ENCODE measurements around the gene FAM135A.
"Not testable (repeated sequence)": the region's sequence is repeated elsewhere in the genome, so short reads cannot be mapped to it uniquely, and the experiment has no call there.

Gene FAM135A

DNA sequence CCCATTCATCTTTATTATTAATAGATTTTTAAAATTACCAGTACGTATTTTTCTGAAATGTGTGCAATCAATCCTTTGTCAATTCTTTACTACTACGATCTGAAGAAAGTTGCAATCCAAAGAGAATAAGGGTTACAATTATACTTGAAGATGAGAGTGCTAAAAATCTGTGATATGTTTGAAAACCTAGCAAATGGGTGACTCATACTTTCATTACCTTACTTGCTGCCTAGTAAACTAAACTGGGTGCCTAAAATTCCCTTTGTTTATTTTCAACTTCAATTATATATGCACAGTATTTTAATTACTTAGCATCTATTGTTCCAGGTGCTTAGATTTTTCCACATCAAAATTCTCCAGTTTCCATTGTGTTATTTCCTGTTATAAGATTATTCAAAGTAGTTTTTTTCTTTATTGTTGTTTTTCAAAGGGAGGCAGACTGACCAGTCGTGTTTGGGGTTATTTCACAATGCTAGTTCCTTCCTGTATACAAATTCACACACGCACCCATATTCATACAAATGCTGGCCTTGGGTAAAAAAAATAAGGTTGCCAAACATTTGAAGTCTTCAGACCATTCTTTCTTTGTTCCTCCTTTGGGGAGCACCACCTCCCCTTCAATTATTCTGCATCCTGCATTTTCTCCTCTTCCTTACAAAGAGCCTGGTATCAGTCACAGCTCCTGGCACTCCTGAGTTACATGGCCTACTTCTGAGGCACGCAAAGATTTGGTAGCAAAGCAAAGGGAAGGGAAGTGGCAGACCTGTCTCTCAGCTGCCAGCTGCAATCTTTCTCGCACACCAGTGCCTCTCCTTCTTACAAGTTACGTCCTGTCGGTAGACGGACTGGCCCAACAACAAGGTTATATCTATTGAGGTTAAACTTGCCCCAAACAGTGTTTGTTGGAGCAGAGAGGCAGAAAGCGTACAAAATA, 16.2 kb upstream of the FAM135A start:
- DNase-seq: no peak

DNA sequence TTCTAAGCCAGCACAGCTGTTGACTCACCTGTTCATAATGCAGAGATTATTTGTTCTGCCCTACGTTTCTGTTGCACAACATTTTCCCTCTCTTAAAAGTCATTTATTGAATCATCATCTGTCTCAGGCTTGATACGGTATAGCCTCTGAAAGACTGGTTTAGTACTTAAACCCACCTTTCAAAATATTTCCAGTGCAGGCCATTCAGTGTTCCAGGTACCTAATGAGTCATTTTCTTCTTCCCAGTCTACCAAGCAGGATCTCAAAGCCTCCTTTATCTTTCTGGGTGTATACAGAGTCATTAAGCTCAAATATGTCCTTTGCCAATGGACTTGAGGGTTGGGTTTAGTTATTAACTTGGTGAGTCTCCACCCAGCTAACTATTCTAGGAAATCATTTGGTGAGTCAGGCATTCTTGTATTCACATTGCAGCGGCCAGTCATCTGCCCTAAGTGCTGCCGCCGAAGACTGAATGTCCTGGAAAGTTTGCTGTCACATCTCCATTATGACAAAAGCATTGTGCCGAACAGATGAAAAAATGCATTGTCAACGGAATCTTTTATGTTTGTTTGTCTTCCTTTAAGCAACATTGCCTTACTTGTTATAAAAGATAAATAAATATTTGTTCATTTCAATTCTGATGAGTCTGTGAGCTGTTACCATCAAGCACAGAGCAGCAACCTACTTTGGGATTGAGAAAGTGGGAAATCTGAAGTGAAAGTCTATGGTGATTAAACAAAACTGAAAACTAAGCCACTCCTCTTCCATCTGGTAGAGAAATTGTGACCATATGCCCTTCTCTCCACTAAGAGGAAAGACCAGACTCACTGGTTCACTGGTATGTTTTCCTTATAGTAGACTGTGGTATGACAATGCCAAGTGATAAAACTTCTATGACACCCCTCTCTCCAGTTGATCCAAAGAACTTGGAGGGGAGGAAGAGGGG, 14.3 kb upstream of the FAM135A start:
- DNase-seq: no peak

DNA sequence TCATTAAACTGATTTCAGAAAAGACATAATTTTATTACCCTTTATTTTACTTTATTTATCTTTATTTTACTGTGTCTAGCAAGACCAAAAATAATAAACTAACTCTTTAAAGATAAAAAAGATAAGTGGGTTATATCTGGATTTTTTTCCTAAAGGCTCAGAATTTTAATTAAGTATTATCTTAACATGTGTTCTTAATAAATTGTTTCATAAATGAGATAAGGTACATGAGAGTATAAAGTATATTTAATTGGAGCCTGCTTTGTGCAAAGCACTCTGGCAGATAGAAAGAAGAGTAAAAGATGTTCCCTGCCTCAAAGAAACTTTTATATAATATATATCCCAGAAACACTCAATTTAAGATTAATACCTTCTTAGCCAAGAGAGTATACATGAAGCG, 8.7 kb upstream of the FAM135A start:
- DNase-seq: no peak

DNA sequence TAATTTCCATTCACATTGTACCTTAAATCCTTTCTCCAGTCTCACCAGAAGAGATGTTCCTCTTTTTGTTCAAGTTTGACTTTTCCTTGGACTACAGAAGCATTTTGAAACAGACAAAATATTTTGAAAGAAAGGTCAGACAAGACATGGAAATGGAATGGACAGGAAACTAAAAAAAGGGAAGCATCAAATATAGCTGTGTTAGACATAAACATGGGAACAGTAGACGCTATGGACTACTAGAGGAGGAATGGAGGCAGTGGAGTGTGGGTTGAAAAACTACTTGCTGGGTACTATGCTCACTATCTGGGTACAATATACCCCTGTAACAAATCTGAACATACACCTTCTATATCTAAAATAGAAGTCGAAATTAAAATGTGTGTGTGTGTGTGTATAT, 4.1 kb upstream of the FAM135A start:
- DNase-seq: no peak

DNA sequence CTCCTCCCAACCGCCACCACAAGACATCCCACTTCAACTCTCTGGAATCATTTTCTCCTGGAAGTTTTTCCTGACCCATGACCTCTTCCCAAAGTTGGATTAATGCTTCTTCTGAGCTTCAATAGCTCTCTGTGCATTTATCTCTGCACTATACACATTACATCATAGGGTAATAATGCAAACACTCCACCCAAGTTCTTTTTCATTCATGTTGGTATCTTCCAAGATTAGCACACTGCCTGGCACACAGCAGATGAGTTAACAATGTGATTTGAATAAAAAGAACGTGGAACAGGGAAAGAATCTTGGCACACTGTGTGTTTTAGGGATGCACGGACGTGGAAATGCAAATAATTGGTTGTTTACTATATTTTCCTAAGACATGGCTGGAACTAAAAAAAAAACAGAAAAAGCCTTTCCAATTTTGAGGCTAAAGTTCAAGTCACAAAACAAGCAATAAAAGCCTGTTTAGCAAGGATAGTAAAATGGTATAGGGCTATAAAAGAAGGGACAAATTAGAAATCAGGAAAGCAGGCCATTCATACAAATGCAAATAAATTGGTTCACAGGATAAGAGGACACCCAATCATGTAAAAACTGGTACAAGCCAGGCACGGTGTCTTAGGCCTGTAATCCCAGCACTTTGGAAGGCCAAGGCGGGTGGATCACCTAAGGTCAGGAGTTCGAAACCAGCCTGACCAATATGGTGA, 1.6 kb upstream of the FAM135A start:
- DNase-seq: no peak

DNA sequence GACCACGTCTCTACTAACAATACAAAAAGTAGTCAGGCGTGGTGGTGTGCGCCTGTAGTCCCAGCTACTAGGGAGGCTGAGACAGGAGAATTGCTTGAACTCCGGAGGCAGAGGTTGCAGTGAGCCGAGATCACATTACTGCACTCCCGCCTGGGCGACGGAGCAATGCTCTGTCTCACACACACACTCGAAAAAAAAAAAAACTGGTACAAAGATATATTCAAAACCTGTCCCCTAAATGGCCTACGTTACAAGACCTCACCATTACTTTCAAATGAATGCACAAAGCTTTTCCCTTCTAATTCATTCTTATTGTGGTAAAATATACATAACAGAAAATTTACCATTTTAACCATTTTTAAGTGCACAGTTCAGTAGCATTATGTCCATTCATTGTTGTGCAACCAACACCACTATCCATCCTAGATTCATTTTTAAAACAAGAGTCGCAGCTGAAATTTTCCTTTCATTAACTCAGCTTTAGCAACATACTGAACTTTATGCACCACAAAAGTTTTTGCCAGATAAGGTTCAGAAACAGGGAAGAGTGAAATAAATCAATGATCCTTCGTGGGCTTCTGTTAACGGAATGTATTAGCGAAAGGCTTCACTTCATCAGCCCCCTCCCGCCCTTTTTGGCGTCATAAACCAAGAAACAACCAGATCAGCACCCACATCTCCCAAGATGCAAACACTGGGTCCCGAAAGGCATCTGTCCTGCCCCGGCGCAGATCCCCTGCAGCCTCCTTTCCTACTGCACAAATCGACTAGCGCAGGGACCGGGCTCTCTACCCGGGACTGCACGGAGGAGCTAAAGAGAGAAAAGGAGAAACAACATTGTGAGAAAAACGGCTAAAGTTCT, 825 bp upstream of the FAM135A start:
- DNase-seq: no peak

DNA sequence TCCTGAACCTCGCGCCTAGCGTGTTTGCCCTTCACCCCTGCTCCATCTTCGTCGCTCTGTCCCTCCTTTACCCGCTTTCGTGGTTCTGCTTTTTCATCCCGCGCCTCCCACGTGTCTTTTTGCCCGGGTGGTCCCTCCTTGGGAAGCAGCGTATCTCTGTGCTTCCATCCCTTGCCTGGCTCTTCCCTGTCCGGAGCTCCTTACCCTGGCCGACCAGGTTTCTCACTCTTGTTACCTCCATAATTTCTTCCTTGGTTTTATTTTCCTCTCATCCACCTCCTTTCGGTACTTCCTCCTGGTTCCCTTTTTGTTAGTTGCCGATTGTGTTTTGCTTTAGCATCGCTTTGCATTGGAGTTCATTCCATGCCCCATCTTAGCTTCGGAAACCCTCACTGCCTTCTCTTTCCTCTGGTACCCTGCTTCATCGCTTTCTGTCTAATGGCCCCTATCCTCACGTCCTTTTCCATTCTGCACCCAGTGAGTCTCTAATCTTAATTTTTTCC, 735 bp downstream of the FAM135A start:
- no peak for DNase-seq

DNA sequence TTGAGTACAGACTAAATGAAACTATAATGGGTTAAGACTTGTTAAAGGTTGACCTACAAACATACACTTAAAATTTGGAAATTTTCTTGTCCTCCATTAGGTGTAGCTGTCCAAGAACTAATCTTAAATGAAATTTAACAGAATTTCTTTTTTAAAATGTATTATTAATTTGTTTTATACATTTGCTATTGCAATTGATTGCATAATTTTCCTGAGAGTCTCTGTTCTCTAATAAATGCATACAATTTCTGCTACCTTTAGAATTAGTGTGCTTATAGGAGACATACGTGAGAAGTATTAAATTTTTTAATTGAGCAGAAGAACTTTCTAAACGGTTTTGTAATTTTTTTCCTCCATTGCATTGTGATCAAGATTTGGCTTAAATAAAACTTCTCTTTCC, 1.5 kb downstream of the FAM135A start:
- DNase-seq: no peak

DNA sequence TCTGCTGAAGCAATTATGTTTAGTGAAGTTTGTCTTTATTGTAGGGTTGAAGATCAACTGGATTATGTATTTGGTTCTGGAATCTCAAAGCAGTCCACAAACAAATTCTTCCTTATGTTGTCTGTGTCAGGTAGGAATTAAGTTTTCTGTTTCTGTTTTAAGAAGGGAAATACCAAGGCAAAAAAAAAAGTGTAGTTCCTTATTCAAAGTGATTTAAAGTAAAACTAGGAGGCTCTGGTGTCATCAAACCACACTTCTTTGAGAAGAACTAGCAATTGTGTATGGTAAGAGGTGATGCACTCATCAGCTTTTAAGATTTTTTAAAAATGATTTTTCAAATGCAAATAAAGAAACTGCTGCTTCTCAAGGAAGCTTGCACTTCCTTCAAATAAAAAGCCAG, 1.9 kb downstream of the FAM135A start:
- DNase-seq: no peak

DNA sequence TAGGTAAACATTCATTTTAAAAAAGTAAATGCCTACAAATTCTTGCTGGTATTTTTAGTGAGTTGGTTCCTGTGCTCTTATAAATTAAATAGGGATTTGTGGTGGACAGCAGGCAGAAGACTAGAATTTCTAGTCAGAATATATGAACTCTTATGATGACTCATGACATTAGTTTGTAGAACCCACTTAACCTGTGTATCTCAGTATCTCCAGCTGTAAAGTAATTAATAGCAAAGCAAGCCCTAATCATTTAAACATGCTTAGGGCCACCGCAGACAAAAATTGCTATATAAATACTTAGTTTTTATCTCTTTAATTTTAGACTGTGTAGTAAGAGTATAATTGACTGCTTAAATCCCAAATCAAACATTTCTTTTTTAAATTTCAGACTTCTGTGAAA, 2.4 kb downstream of the FAM135A start:
- DNase-seq: no peak

DNA sequence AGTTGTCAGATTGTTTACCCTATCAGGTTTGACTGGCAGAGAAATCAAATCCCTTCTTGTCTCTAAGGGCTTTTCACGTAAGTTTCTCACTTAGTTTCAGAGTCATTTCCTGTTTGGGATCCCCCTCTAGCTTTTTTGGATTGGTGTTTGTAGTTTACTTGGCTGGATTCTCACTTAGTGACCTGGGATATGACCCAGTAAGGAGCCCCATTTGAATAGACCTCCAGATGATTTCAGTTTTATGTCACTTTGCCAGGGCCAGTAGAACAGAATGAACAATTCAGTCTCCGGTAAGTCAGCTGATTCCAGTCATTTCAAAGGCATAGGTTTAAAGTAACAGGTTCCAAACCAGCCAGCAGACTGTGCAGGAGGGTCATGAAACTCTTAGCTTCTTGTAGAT, 8.2 kb downstream of the FAM135A start:
- DNase-seq: no peak

DNA sequence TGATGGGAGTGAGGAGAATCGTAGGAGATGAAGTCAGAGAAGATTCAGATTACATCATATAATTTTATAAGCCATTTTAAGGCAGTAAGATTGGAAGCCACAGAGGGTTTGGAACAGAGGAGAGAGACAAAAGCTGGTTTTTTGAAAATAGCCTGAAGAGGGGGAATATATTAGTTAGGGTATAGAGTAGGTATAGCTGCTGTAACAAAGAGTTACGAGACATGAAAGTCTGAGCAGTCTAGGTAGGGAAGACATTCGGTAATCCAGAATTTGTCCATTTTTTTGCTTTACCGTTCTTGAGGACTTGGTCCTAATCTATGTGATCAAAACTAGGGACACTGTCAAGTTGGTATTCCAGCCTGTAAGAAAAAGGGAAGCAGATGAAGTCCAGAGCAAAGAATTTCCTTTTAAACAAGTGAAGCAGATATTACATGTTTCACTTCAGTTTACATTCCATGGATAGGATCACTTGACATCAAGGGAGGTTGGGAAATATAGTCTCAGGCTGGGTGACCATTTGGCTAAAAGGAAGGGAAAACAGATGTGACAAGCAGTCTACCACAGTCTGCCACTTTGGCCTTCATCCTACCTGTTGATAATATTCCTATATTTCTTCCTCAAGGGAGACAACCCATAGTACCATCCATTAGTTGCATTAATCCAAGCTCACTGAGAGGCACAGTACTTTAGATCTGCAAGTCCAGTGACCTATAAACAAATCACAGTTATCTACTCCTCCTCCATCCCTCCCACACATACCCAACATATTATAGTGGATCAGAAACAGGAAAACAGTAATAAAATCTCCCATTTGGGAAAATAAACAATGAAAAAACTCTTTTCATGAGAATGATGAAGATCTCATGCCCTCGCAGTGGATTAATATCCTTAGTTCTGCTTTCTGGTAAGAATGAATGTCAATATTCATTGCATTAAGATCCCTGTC, 10.2 kb downstream of the FAM135A start:
- no peak for DNase-seq

DNA sequence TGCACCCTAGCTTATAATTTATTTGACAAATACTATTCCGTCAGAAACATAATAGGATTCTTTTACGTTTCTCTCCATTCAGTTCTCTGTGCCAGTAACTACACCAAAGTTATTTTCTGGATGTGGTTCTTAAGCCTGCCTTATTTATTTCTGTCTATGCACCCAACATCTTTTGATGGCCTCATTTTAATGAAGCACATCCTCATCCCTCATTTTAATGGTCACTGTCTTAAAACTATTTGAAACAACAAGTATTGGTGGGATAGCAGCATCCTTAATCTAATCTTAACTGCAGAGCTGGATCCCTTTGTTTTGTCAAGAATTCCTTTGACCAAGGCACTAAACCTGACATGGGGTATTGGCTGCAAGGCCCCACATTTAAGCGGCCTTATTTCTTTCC, 11.0 kb downstream of the FAM135A start:
- no peak for DNase-seq

DNA sequence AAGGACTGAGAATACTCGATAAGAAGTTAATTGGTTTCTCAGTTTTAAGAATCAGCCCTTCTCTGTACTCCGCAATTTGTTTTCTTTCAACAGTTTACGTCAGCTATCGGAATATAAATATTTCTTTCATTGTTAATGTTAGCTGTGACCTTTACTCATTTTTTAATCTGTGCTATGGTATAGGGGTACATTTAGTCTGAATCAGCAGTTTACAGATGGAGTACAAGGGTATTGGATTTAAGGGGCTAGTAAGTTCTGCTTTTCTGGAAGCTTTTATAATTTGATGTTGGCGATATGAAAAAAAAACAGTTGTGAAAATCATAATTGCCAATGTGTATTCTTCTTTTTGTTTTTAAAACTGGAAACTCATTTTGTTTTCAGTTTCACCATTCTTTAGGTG, 23.0 kb downstream of the FAM135A start:
- DNase-seq: no peak

DNA sequence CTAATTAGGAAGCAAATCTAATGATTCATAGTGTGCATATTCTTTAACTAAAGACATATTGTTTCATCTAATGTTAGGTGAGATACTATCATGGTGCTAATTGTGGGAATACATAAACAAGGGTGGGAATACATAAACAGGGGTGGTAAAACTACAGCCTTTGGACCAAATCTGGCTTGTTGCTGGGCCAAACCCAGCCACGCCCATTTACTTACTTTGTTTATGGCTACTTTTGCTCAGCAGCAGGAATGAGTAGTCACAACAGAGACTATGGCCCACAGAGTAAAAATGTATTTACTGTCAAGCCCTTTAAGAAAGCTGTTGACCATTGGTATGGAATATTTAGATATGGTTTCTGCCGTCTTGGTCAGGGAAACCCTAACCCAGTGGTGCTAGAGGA, 31.7 kb downstream of the FAM135A start:
- no peak for DNase-seq

DNA sequence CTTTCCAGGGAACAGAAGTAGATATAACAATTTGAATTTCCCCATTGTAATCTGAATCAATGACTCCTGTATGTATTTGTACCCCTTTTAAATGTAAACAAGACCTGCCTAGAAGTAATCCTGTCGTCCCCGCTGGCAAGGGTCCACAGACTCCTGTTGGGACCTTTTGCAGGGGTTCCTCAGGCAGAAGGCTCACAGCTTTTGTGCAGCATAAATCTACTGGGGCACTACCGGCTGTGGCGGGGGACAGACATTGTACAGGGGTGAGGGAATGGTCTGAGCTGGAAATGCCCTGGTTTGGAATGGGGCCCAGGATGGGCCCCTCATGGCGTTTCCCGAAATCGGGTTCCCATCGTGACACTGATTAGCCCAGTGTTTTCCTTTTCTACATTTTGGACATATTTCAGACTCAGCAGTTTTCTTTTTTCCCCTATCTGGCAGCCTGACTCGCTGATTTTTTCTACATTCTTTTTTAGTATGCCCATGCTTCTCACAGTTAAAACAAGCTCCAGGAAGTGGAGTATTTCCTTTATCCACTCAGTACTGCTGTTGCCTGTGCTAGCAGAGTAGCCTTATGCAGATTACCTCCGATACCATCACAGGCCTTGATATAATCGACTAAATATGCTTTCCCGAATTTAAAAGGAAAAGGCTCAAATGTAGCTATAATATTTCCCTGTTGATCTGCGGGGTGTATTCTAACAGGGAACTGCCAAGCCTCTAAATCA, 34.2 kb downstream of the FAM135A start:
- not testable (repeated sequence) for DNase-seq

DNA sequence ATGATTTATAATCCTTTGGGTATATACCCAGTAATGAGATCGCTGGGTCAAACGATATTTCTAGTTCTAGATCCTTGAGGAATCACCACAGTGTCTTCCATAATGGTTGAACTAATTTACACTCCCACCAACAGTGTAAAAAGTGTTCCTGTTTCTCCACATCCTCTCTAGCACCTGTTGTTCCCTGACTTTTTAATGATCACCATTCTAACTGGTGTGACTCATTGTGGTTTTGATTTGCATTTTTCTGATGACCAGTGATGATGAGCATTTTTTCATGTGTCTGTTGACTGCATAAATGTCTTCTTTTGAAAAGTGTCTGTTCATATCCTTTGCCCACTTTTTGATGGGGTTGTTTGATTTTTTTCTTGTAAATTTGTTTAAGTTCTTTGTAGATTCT, 40.6 kb downstream of the FAM135A start:
- DNase-seq: not testable (repeated sequence)

DNA sequence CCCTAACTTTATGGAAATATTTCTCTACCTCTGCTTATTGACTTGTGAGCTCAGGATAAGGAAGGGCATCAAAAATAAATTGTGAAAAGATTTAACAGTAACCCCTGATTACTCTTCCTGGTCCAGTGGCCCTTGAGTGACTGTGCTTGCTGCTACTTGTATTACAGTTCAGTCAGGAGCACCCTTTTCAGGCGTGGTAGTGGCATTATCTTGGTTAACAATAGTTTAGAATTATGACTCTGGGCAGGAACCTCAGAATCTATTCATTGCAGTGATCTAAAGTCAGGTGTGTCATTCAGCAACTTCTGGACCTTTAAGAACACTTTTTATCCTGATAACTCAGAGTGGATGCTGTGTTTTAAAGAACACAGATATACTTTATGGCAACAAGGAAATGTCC, 43.4 kb downstream of the FAM135A start:
- no peak for DNase-seq

DNA sequence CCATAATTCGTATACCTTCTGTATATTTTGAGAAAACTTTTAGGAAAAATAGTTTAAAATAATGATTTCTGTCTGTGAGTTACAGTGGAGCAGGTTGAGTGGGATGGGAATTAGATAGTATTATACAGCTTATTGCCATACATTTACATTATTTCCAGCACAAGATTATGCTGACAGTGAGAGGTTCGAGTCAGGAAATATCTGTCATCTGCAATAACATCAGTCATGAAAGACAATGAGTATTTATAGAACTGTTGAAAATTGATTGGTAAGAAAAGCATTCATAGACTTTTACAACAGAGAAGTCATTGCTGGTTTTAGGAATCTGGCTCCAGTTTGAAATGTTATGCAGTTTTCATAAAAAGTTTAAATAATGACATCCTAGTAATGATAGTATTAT, 45.9 kb downstream of the FAM135A start:
- no peak for DNase-seq

DNA sequence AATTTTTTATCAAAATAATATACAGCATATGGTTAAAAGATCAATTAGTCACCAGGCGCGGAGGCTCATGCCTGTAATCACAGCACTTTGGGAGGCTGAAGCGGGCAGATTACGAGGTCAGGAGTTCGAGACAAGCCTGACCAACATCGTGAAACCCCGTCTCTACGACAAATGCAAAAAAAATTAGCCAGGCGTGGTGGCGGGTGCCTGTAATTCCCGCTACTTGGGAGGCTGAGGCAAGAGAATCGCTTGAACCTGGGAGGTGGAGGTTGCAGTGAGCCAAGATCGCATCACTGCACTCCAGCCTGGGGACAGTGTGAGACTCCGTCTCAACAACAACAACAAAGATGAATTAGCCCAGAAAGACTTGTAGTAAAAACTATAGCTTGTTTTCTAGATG, 46.4 kb downstream of the FAM135A start:
- not testable (repeated sequence) for DNase-seq
